ENCODE results near the gene IFIT5. TPM values are rescaled to one million over a fixed set of nuclear protein-coding genes. Genes with fewer than 3 reads are reported as not detected.

IFIT5 gene
- total RNA-seq, 4 donors from 2014 or later: 16.2 to 25.3 (median 21.9) TPM

GRCh38 chr10:89454561-89455347, 40.4 kb downstream of the IFIT5 start:
- 88 to 100% methylated on average over 1 of the region's 1 CpG for WGBS, 2 donors
- no peak overlapping the region for H3K27ac ChIP-seq

GRCh38 chr10:89458291-89458690, 43.9 kb downstream of the IFIT5 start:
- Histone ChIP-seq H3K27ac (no peak overlapping the region), H3K36me3 (no peaks in the 10 kb centered on the region), H3K4me3 (no peak overlapping the region), H3K4me1 (peaks cover 0 to 10% (median 0%) of the 10 kb centered on the region in 4 donors), H3K27me3 (no peaks in the 10 kb centered on the region), H3K9me3 (no peaks in the 10 kb centered on the region)
- no peak for DNase-seq (ENCODE audit: low spot score in 2 of 2)
- TF ChIP-seq CTCF (IDR thresholded peaks at IDR 0.05): no peak
- no peak for TF ChIP-seq POLR2A (IDR thresholded peaks at IDR 0.05)
- TF ChIP-seq EP300 (IDR thresholded peaks at IDR 0.05): no peak
- 54 to 65% methylated on average over 3 of the region's 3 CpGs for WGBS, 2 donors

More at GRCh38 chr10:89454561-89455347, 40.4 kb downstream of the IFIT5 start:
- H3K4me1 ChIP-seq: peaks cover 0 to 10% (median 0%) of the 10 kb centered on the region in 4 donors
- no peak for DNase-seq (ENCODE audit: low spot score in 2 of 2)
- no peak overlapping the region for H3K4me3 ChIP-seq
- H3K9me3 ChIP-seq: no peaks in the 10 kb centered on the region
- TF ChIP-seq CTCF (IDR thresholded peaks at IDR 0.05) (no peak), EP300 (IDR thresholded peaks at IDR 0.05) (no peak), POLR2A (IDR thresholded peaks at IDR 0.05) (no peak)
- no peaks in the 10 kb centered on the region for H3K36me3 ChIP-seq
- no peaks in the 10 kb centered on the region for H3K27me3 ChIP-seq

- H3K27me3 ChIP-seq: no peaks in the 10 kb centered on the region
- no peak for TF ChIP-seq CTCF (IDR thresholded peaks at IDR 0.05)
- no peak for TF ChIP-seq POLR2A (IDR thresholded peaks at IDR 0.05)
- no peak for TF ChIP-seq EP300 (IDR thresholded peaks at IDR 0.05)
- H3K27ac ChIP-seq: no peak overlapping the region
- H3K36me3 ChIP-seq: no peaks in the 10 kb centered on the region
- no peaks in the 10 kb centered on the region for H3K9me3 ChIP-seq
- no peak overlapping the region for H3K4me3 ChIP-seq
- DNase-seq (ENCODE audit: low spot score in 2 of 2): no peak
- WGBS, 2 donors: 83 to 85% methylated on average over 1 of the region's 1 CpG
- H3K4me1 ChIP-seq: peaks cover 0 to 10% (median 0%) of the 10 kb centered on the region in 4 donors
These were observed 44.4 kb downstream of the IFIT5 start for GRCh38 chr10:89458784-89459183.

- H3K4me3 ChIP-seq: no peak overlapping the region
- no peak for TF ChIP-seq EP300 (IDR thresholded peaks at IDR 0.05)
- TF ChIP-seq POLR2A (IDR thresholded peaks at IDR 0.05): no peak
- no peak for TF ChIP-seq CTCF (IDR thresholded peaks at IDR 0.05)
- H3K9me3 ChIP-seq: no peaks in the 10 kb centered on the region
- no peak overlapping the region for H3K27ac ChIP-seq
- WGBS, 2 donors: 93 to 96% methylated on average over 6 of the region's 6 CpGs
- DNase-seq (ENCODE audit: low spot score in 2 of 2): no peak
- H3K36me3 ChIP-seq: no peaks in the 10 kb centered on the region
- H3K4me1 ChIP-seq: peaks cover 0 to 11% (median 0%) of the 10 kb centered on the region in 4 donors
- no peaks in the 10 kb centered on the region for H3K27me3 ChIP-seq
These were observed 49.6 kb downstream of the IFIT5 start for GRCh38 chr10:89463846-89464537.

GRCh38 chr10:89465196-89465595, 50.8 kb downstream of the IFIT5 start:
- no peak overlapping the region for H3K4me3 ChIP-seq
- DNase-seq (ENCODE audit: low spot score in 2 of 2): no peak
- peaks cover 0 to 23% (median 0%) of the 10 kb centered on the region in 4 donors for H3K4me1 ChIP-seq
- TF ChIP-seq EP300 (IDR thresholded peaks at IDR 0.05) (no peak), CTCF (IDR thresholded peaks at IDR 0.05) (no peak), POLR2A (IDR thresholded peaks at IDR 0.05) (no peak)
- no peaks in the 10 kb centered on the region for H3K27me3 ChIP-seq
- H3K27ac ChIP-seq: no peak overlapping the region
- WGBS, 2 donors: 44 to 64% methylated on average over 2 of the region's 2 CpGs
- no peaks in the 10 kb centered on the region for H3K9me3 ChIP-seq
- H3K36me3 ChIP-seq: no peaks in the 10 kb centered on the region

All from tibial nerve (tissue), 4 donors.